HCT116 (cell line): Measurements from ENCODE around the gene TTC5. TPM values are rescaled to one million over a fixed set of nuclear protein-coding genes. Genes with fewer than 3 reads are reported as not detected.

Experiments
- ATAC-seq: fragments of 200-7000 bp; cut with Tn5 transposase; 2 replicates; pipeline ENCODE4 v1.9.1; 2020; ENCODE audit warnings: mild to moderate bottlenecking, moderate library complexity
- BruUV-seq: library from RNA; stranded (reverse); fragments of 400-500 nt; replicated peaks from 2 replicates; lab custom pipeline; 2021; lab: Mats Ljungman, UMichigan
- CTCF ChIA-PET: fragments of 300-600 bp; sonication (Branson Sonifier 250); formaldehyde crosslinking; loops from one replicate; lab custom pipeline; 2021; ENCODE audit warnings: antibody characterized with exemption; lab: Charles Lee
- POLR2A ChIA-PET: fragments of 300-600, 350-600 bp; sonication (Branson Sonifier 250); formaldehyde crosslinking; loops from one replicate; lab custom pipeline; 2021; ENCODE audit warnings: antibody characterized with exemption; lab: Charles Lee
- RAD21 ChIA-PET, 2 experiments: fragments of 300-600 bp; sonication (Branson Sonifier 250); formaldehyde crosslinking; loops; one replicate each; lab custom pipeline; 2023; ENCODE audit warnings: low total read pairs in 2 of 2; ENCODE audit not compliant: uncharacterized antibody in 2 of 2, unreplicated experiment in 2 of 2, low non-redundant PET in 1 of 2; lab: Charles Lee
- DNase-seq: peaks from one replicate; pipeline ENCODE4 v3.0.0-alpha.2; 2010; ENCODE audit warnings: low read depth, low spot score
- H2AFZ ChIP-seq: fragments of 200-600 bp; shearing (Covaris generic), sonication (generic); 2 replicates; pipeline ENCODE4 v1.6.1; 2017; ENCODE audit warnings: low read depth, mixed run types, mixed read lengths, antibody characterized with exemption, low read length; ENCODE audit not compliant: poor library complexity, severe bottlenecking
- H3K27ac ChIP-seq: 2 replicates; pipeline ENCODE4 v1.5.1; 2012; ENCODE audit warnings: low read depth, low read length
- H3K27me3 ChIP-seq: fragments of 200-600 bp; sonication (generic); 2 replicates; pipeline ENCODE4 v1.6.1; 2016; ENCODE audit warnings: mixed run types, low read length, mixed read lengths; ENCODE audit not compliant: insufficient read depth
- H3K36me3 ChIP-seq, 2 experiments: fragments of 200-500 bp in 1 of 2; fragments of 200-600 bp in 1 of 2; sonication (Bioruptor generic) in 1 of 2; sonication (generic) in 1 of 2; 2 replicates each; pipeline versions ENCODE4 v1.5.1 to v1.6.1; 2014 to 2016; ENCODE audit warnings: low read length in 2 of 2, inconsistent platforms in 1 of 2, mixed read lengths in 1 of 2, mixed run types in 1 of 2; ENCODE audit not compliant: insufficient read depth in 2 of 2, control insufficient read depth in 1 of 2
- H3K4me1 ChIP-seq, 2 experiments: fragments of 200-600 bp in 1 of 2; sonication (generic) in 1 of 2; 2 replicates each; pipeline versions ENCODE4 v1.5.1 to v1.6.1; 2012 to 2017; ENCODE audit warnings: low read length in 2 of 2, inconsistent platforms in 1 of 2, mild to moderate bottlenecking in 1 of 2, mixed read lengths in 1 of 2, mixed run types in 1 of 2, moderate library complexity in 1 of 2; ENCODE audit not compliant: insufficient read depth in 2 of 2, control insufficient read depth in 1 of 2
- H3K4me2 ChIP-seq: fragments of 200-600 bp; sonication (generic); 2 replicates; pipeline ENCODE4 v1.6.1; 2017; ENCODE audit warnings: mixed run types, low read length, mixed read lengths
- H3K4me3 ChIP-seq, 2 experiments: fragments of 200-600 bp in 1 of 2; sonication (generic) in 1 of 2; replicated peaks in 1 of 2; 2 replicates each; pipeline ENCODE4 v1.5.1; 2011 to 2016; ENCODE audit warnings: low read length in 2 of 2, control low read depth in 1 of 2, low read depth in 1 of 2, mild to moderate bottlenecking in 1 of 2, mixed read lengths in 1 of 2, mixed run types in 1 of 2
- H3K79me2 ChIP-seq: fragments of 200-600 bp; sonication (generic); 2 replicates; pipeline ENCODE4 v1.6.1; 2017; ENCODE audit warnings: mild to moderate bottlenecking, mixed run types, low read length, moderate library complexity, mixed read lengths; ENCODE audit not compliant: insufficient read depth
- H3K9ac ChIP-seq: fragments of 200-600 bp; sonication (generic); 2 replicates; pipeline ENCODE4 v1.6.1; 2016; ENCODE audit warnings: low read length, mixed read lengths
- H3K9me2 ChIP-seq: fragments of 200-600 bp; sonication (generic), shearing (Covaris generic); 2 replicates; pipeline ENCODE4 v1.6.1; 2017; ENCODE audit warnings: mixed run types, mild to moderate bottlenecking, moderate library complexity; ENCODE audit not compliant: insufficient read depth
- H3K9me3 ChIP-seq, 2 experiments: fragments of 200-500 bp in 1 of 2; fragments of 200-600 bp in 1 of 2; sonication (Bioruptor generic) in 1 of 2; sonication (generic) in 1 of 2; 2 replicates each; pipeline ENCODE4 v1.6.1; 2014 to 2017; ENCODE audit warnings: low read length in 2 of 2, mixed read lengths in 2 of 2, inconsistent platforms in 1 of 2, low read depth in 1 of 2, mild to moderate bottlenecking in 1 of 2, mixed run types in 1 of 2, moderate library complexity in 1 of 2; ENCODE audit not compliant: control insufficient read depth in 1 of 2, insufficient read depth in 1 of 2
- H4K20me1 ChIP-seq: fragments of 200-600 bp; sonication (generic), shearing (Covaris generic); 2 replicates; pipeline ENCODE4 v1.6.1; 2017; ENCODE audit warnings: mixed run types, mild to moderate bottlenecking, moderate library complexity; ENCODE audit not compliant: insufficient read depth
- CTCF ChIP-seq, 3 experiments: fragments of 200-600 bp in 1 of 3; sonication (generic) in 1 of 3; IDR thresholded peaks in 2 of 3; conservative IDR thresholded peaks in 1 of 3; 2 replicates each; pipeline ENCODE4 v1.5.1; 2012 to 2017; ENCODE audit warnings: low read depth in 2 of 3, low read length in 2 of 3, antibody characterized with exemption in 1 of 3, borderline replicate concordance in 1 of 3, control low read depth in 1 of 3, mild to moderate bottlenecking in 1 of 3, mixed read lengths in 1 of 3, mixed run types in 1 of 3, moderate library complexity in 1 of 3; ENCODE audit not compliant: insufficient read depth in 1 of 3
- RAD21 ChIP-seq: IDR thresholded peaks from 2 replicates; pipeline ENCODE4 v1.6.1; 2012; ENCODE audit warnings: low read depth, mild to moderate bottlenecking
- ZBTB33 ChIP-seq: IDR thresholded peaks from 2 replicates; pipeline ENCODE4 v1.6.1; 2011; ENCODE audit warnings: mild to moderate bottlenecking, low read length, moderate library complexity; ENCODE audit not compliant: insufficient replicate concordance; ENCODE audit errors: extremely low read depth
- intact Hi-C: fragments of 100-400 bp; cut with micrococcal nuclease; formaldehyde crosslinking; loops from 2 replicates; pipeline ENCODE4 v1.10.0; 2022
- total RNA-seq: library from RNA; stranded (reverse); gene quantifications from one replicate; pipeline ENCODE4 v1.2.1, GENCODE V29; 2021; ENCODE audit not compliant: unreplicated experiment

Gene TTC5
- total RNA-seq, 1 experiment from 2014 or later = 23.3 TPM

GRCh38 chr14:20247646-20248246, 58.0 kb downstream of the TTC5 start:
- no peak for TF ChIP-seq ZBTB33
- peak; percentile 42; the same call in 1 of the 2 replicates for TF ChIP-seq RAD21
- peak in 2 of 3 experiments; percentile 60 to 63; a peak in 4 of 6 replicates for TF ChIP-seq CTCF (IDR thresholded peaks at IDR 0.05 in 2 of 3, conservative IDR thresholded peaks at IDR 0.05 in 1 of 3; ENCODE audit: borderline replicate concordance in 1 of 3, insufficient read depth in 1 of 3, low read depth in 2 of 3, low read length in 2 of 3)
- TF ChIP-seq, all 23 proteins: peak for 2
- Histone ChIP-seq H3K9ac (no peak overlapping the region), H4K20me1 (no peaks in the 10 kb centered on the region), H3K27ac (no peak overlapping the region), H3K79me2 (no peaks in the 10 kb centered on the region), H3K4me1 (no peaks in the 10 kb centered on the region), H3K4me3 (no peak overlapping the region), H3K9me3 (no peaks in the 10 kb centered on the region), H3K4me2 (no peak overlapping the region), H3K9me2 (no peaks in the 10 kb centered on the region), H3K27me3 (no peaks in the 10 kb centered on the region), H2AFZ (no peak overlapping the region), H3K36me3 (no peaks in the 10 kb centered on the region)
- peak; percentile 77 for ATAC-seq
- intact Hi-C loops = no loop called here
- RAD21 ChIA-PET = no interaction called here
- BruUV-seq = no TSS peak
- POLR2A ChIA-PET = no interaction called here
- CTCF ChIA-PET = interaction anchor here (1.2 kb wide), 2 partner anchors 9 to 359 kb away, joined by 3 to 6 read pairs; partner anchors contain the start of gene OR11H4
- peak; percentile 36 for DNase-seq

Other genes with a start within 250 kb of the TTC5 start
- not detected for gene OR4L1, start 245.9 kb downstream of the TTC5 start, total RNA-seq
- gene OR4K17, start 195.2 kb downstream of the TTC5 start, total RNA-seq = not detected
- gene OR4N5, start 167.1 kb downstream of the TTC5 start, total RNA-seq = not detected
- not detected for gene OR11G2, start 115.1 kb downstream of the TTC5 start, total RNA-seq
- gene OR11H6, start 82.2 kb downstream of the TTC5 start, total RNA-seq = not detected
- not detected for gene OR11H7, start 77.0 kb downstream of the TTC5 start, total RNA-seq
- gene OR11H4, start 66.7 kb downstream of the TTC5 start, total RNA-seq = not detected
- 77.0 TPM for gene CCNB1IP1, start 27.3 kb upstream of the TTC5 start, total RNA-seq
- 51.8 TPM for gene PARP2, start 37.7 kb upstream of the TTC5 start, total RNA-seq
- 22.4 TPM for gene TEP1, start 107.5 kb upstream of the TTC5 start, total RNA-seq
- gene KLHL33, start 130.2 kb upstream of the TTC5 start, total RNA-seq = 0.05 TPM
- gene OSGEP, start 148.9 kb upstream of the TTC5 start, total RNA-seq = 21.8 TPM
- 235 TPM for gene APEX1, start 149.3 kb upstream of the TTC5 start, total RNA-seq
- gene PIP4P1, start 155.5 kb upstream of the TTC5 start, total RNA-seq = 35.4 TPM
- 63.0 TPM for gene PNP, start 163.5 kb upstream of the TTC5 start, total RNA-seq
- gene RNASE10, start 199.6 kb upstream of the TTC5 start, total RNA-seq = 0.39 TPM